Activated gamma-delta T cell treated with anti-CD3 and anti-CD28 coated beads, Interleukin-2, amount 50 U/mL, for 16 hours (primary cell): ENCODE data around the gene XPO1.
"Not testable (repeated sequence)": the region's sequence is repeated elsewhere in the genome, so short reads cannot be mapped to it uniquely, and the experiment has no call there.

Experiments
- DNase-seq: peaks from one replicate; pipeline ENCODE4 v3.0.0-alpha.2; 2020; ENCODE audit warnings: low read depth

XPO1 gene

GRCh38 chr2:61538200-61538919 lies at the start of gene XPO1:
TSS of gene XPO1 (minus strand) at chr2:61538356. CDS start at chr2:61533897, 4,459 bp downstream.
- DNase-seq = peak; percentile 98

- DNase-seq = not testable (repeated sequence)
Observed at GRCh38 chr2:61586928-61587327, 48.8 kb upstream of the XPO1 start.

GRCh38 chr2:61585383-61585782 lies 47.2 kb upstream of the XPO1 start:
- no peak for DNase-seq

- DNase-seq = not testable (repeated sequence)
Observed at GRCh38 chr2:61584368-61584767, 46.2 kb upstream of the XPO1 start.

- no peak for DNase-seq
Observed at GRCh38 chr2:61582165-61582564, 44.0 kb upstream of the XPO1 start.

- no peak for DNase-seq
Observed at GRCh38 chr2:61581716-61582115, 43.6 kb upstream of the XPO1 start.

GRCh38 chr2:61575447-61575859 lies 37.3 kb upstream of the XPO1 start:
- no peak for DNase-seq

- DNase-seq = no peak
Observed at GRCh38 chr2:61566566-61566965, 28.4 kb upstream of the XPO1 start.

GRCh38 chr2:61562615-61563014 lies 24.5 kb upstream of the XPO1 start:
- DNase-seq = no peak

GRCh38 chr2:61558160-61558559 lies 20.0 kb upstream of the XPO1 start:
- no peak for DNase-seq

- DNase-seq = no peak
Observed at GRCh38 chr2:61557381-61557780, 19.2 kb upstream of the XPO1 start.

GRCh38 chr2:61554604-61555003 lies 16.4 kb upstream of the XPO1 start:
- DNase-seq = no peak

GRCh38 chr2:61550375-61551209 lies 12.4 kb upstream of the XPO1 start:
- no peak for DNase-seq

GRCh38 chr2:61549546-61549945 lies 11.4 kb upstream of the XPO1 start:
- no peak for DNase-seq

GRCh38 chr2:61543062-61543461 lies 4.9 kb upstream of the XPO1 start:
- DNase-seq = no peak

GRCh38 chr2:61540167-61540566 lies 2.0 kb upstream of the XPO1 start:
- DNase-seq = not testable (repeated sequence)

GRCh38 chr2:61538920-61539520 lies 864 bp upstream of the XPO1 start:
- DNase-seq = no peak

- DNase-seq = no peak
Observed at GRCh38 chr2:61537950-61538199, 281 bp downstream of the XPO1 start.

GRCh38 chr2:61537277-61537949 lies 743 bp downstream of the XPO1 start:
- peak; percentile 16 for DNase-seq

GRCh38 chr2:61536572-61537276 lies 1.4 kb downstream of the XPO1 start:
- DNase-seq = peak; percentile 81

- no peak for DNase-seq
Observed at GRCh38 chr2:61536180-61536571, 2.0 kb downstream of the XPO1 start.

- DNase-seq = no peak
Observed at GRCh38 chr2:61535449-61535848, 2.7 kb downstream of the XPO1 start.
